SK-N-SH treated with all-trans-retinoic acid at 6 μM for 48 hours (cell line): ENCODE results near the gene RNF224.

ENCODE experiments used
- ATAC-seq: fragments of 200-7000 bp; cut with Tn5 transposase; 3 replicates; pipeline ENCODE4 v1.9.1; 2020; ENCODE audit warnings: mild to moderate bottlenecking, moderate library complexity
- ARNTL ChIP-seq: fragments of 450-650 bp; formaldehyde crosslinking; IDR thresholded peaks from 2 replicates; pipeline ENCODE4 v1.5.0; 2020; ENCODE audit warnings: low read depth, mild to moderate bottlenecking, moderate library complexity, borderline replicate concordance
- BACH2 ChIP-seq: fragments of 250-450 bp; sonication (Bioruptor Pico); IDR thresholded peaks from 2 replicates; pipeline ENCODE4 v1.9.0; 2021; ENCODE audit warnings: mild to moderate bottlenecking, borderline replicate concordance
- CREB5 ChIP-seq: fragments of 250-450 bp; sonication (Bioruptor Pico); IDR thresholded peaks from 2 replicates; pipeline ENCODE4 v1.5.1; 2020; ENCODE audit warnings: low read depth, mild to moderate bottlenecking, moderate library complexity
- CSDC2 ChIP-seq: fragments of 250-450 bp; sonication (Bioruptor Pico); IDR thresholded peaks from 2 replicates; pipeline ENCODE4 v1.5.0; 2020; ENCODE audit warnings: mild to moderate bottlenecking, moderate library complexity
- CSRNP3 ChIP-seq: fragments of 250-450 bp; sonication (Bioruptor Pico); IDR thresholded peaks from 2 replicates; pipeline ENCODE4 v1.5.1; 2021; ENCODE audit warnings: mild to moderate bottlenecking, moderate library complexity
- ESRRG ChIP-seq: fragments of 250-450 bp; sonication (Bioruptor Pico); IDR thresholded peaks from 2 replicates; pipeline ENCODE4 v1.6.1; 2021; ENCODE audit warnings: mild to moderate bottlenecking
- GLIS3 ChIP-seq: fragments of 250-450 bp; sonication (Bioruptor Pico); IDR thresholded peaks from 2 replicates; pipeline ENCODE4 v1.5.0; 2020; ENCODE audit warnings: mild to moderate bottlenecking, moderate library complexity
- OSR1 ChIP-seq: fragments of 250-450 bp; sonication (Bioruptor Pico); IDR thresholded peaks from 2 replicates; pipeline ENCODE4 v1.8.0; 2022; ENCODE audit warnings: moderate library complexity, mild to moderate bottlenecking, inconsistent platforms
- PATZ1 ChIP-seq: fragments of 250-450 bp; sonication (Bioruptor Pico); IDR thresholded peaks from 2 replicates; pipeline ENCODE4 v1.8.0; 2020; ENCODE audit warnings: mild to moderate bottlenecking, moderate library complexity, borderline replicate concordance
- PPARA ChIP-seq: fragments of 250-450 bp; sonication (Bioruptor Pico); IDR thresholded peaks from 2 replicates; pipeline ENCODE4 v1.5.0; 2020; ENCODE audit warnings: mild to moderate bottlenecking, borderline replicate concordance
- RARB ChIP-seq: fragments of 250-450 bp; sonication (Bioruptor Pico); IDR thresholded peaks from 2 replicates; pipeline ENCODE4 v1.8.0; 2021; ENCODE audit warnings: mild to moderate bottlenecking, moderate library complexity
- SNAI2 ChIP-seq: fragments of 250-450 bp; sonication (Bioruptor Pico); IDR thresholded peaks from 2 replicates; pipeline ENCODE4 v1.5.0; 2020; ENCODE audit warnings: mild to moderate bottlenecking, moderate library complexity
- TCF4 ChIP-seq: fragments of 250-450 bp; sonication (Bioruptor Pico); IDR thresholded peaks from 2 replicates; pipeline ENCODE4 v1.8.0; 2021; ENCODE audit warnings: mild to moderate bottlenecking, moderate library complexity, borderline replicate concordance
- TOX ChIP-seq: fragments of 250-450 bp; sonication (Bioruptor Pico); IDR thresholded peaks from 2 replicates; pipeline ENCODE4 v1.8.0; 2021; ENCODE audit warnings: mild to moderate bottlenecking, moderate library complexity, borderline replicate concordance
- TSHZ2 ChIP-seq: fragments of 250-450 bp; sonication (Bioruptor Pico); IDR thresholded peaks from 2 replicates; pipeline ENCODE4 v1.5.0; 2020; ENCODE audit warnings: mild to moderate bottlenecking, moderate library complexity
- ZFP3 ChIP-seq: fragments of 250-450 bp; sonication (Bioruptor Pico); IDR thresholded peaks from 2 replicates; pipeline ENCODE4 v1.5.0; 2020; ENCODE audit warnings: mild to moderate bottlenecking, moderate library complexity
- ZFP30 ChIP-seq: fragments of 450-650 bp; formaldehyde crosslinking; IDR thresholded peaks from 2 replicates; pipeline ENCODE4 v1.5.0; 2022; ENCODE audit warnings: mild to moderate bottlenecking, moderate library complexity
- ZNF565 ChIP-seq: fragments of 450-650 bp; formaldehyde crosslinking; conservative IDR thresholded peaks from 2 replicates; pipeline ENCODE4 v1.5.0; 2020; ENCODE audit warnings: low read depth, mild to moderate bottlenecking, moderate library complexity
- ZNF70 ChIP-seq: fragments of 450-650 bp; formaldehyde crosslinking; IDR thresholded peaks from 2 replicates; pipeline ENCODE4 v1.5.0; 2020; ENCODE audit warnings: mild to moderate bottlenecking, moderate library complexity
- ZNF8 ChIP-seq: fragments of 450-650 bp; formaldehyde crosslinking; IDR thresholded peaks from 2 replicates; pipeline ENCODE4 v1.5.0; 2020; ENCODE audit warnings: mild to moderate bottlenecking, moderate library complexity
- TF ChIP-seq, protein P1 (sequence below): fragments of 250-450 bp; sonication (Bioruptor Pico); IDR thresholded peaks from 2 replicates; pipeline ENCODE4 v1.8.0; 2021; ENCODE audit warnings: low read depth, mild to moderate bottlenecking, moderate library complexity, borderline replicate concordance

The RNF224 gene

DNA sequence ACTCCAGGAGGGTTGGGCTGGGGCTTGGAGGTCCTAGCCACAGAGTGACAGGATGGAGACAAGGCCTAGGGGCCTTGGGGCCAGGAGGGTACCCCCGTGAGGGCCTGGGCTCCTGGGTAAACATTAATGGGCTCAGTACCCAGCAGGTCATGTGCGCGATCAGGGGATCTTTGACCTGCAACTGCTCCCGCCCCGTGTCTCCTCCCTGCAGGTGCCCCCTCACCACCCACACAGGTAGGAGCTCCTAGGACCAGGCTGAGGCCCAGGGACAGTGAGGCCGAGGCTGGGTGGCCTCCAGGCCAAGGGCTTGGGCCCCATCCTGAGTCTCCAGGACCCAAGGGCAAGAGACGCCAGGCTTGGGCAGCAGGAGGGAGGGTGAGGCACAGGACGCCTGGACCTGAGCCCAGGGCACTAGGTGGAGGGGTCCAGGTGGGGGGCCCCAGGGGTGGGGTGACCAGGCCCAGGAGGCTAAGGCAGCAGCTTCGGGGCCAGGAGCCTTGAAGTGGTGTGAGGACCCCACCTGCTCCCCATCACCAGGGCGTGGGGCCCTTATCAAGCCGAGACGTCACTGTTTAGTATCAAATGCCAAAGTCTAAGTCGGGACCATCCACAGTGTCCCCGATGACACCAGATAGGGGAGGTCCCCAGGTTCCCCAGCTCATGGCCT, 3.5 kb downstream of the RNF224 start, which contains the start of gene SLC34A3:
TSS of gene SLC34A3 (plus strand) at position 197 of the 667 bp plus-strand sequence. CDS start 802 bp downstream, outside the sequence.
- TF ChIP-seq ZFP3 (CRISPR knock-in tag), result no peak
- TF ChIP-seq TOX (CRISPR knock-in tag), result no peak
- TF ChIP-seq ZNF8 (CRISPR knock-in tag), result no peak
- TF ChIP-seq, protein P1, sequence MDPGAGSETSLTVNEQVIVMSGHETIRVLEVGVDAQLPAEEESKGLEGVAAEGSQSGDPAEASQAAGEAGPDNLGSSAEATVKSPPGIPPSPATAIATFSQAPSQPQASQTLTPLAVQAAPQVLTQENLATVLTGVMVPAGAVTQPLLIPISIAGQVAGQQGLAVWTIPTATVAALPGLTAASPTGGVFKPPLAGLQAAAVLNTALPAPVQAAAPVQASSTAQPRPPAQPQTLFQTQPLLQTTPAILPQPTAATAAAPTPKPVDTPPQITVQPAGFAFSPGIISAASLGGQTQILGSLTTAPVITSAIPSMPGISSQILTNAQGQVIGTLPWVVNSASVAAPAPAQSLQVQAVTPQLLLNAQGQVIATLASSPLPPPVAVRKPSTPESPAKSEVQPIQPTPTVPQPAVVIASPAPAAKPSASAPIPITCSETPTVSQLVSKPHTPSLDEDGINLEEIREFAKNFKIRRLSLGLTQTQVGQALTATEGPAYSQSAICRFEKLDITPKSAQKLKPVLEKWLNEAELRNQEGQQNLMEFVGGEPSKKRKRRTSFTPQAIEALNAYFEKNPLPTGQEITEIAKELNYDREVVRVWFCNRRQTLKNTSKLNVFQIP (CRISPR knock-in tag), result no peak
- no peak for TF ChIP-seq OSR1 (CRISPR knock-in tag)
- no peak for TF ChIP-seq ZNF565
- TF ChIP-seq CREB5, result no peak
- TF ChIP-seq PPARA (CRISPR knock-in tag), result no peak
- no peak for TF ChIP-seq ARNTL (CRISPR knock-in tag)
- no peak for TF ChIP-seq ZNF70 (CRISPR knock-in tag)
- TF ChIP-seq TSHZ2, result no peak
- TF ChIP-seq CSDC2 (CRISPR knock-in tag), result no peak
- no peak for TF ChIP-seq CSRNP3
- TF ChIP-seq ZFP30 (CRISPR knock-in tag), result no peak
- TF ChIP-seq BACH2, result no peak
- ATAC-seq, result no peak

DNA sequence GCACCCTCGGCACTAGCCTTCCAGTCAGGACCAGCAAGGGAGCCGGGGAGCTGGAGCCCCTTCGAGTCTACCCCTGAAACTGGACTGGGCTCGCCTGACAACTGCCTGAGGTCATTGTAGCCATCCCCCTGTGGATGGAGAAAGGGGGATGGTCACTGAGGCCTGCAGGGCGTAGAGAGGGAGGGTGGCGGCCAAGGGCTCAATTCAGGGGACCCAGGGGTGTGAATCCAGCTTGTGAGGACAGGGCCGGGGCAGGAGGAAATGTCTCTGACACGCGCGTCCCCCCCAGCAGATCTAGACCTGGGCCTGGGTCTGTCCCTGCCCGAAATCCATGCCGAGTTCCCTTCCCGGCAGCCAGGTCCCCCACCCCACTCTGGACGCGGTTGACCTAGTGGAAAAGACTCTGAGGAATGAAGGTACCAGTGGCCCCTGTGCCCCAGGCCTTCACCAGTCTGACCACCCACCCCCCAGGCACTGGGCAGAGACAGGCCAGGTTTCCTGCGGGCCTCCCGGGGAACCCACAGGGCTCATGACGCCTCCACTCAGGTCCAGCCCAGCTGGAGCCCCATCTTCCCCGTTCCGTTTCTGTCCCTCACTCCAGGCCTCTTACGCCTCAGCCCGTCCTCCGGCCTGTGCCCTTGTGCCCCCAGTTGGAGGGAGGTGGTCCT, 4.2 kb downstream of the RNF224 start:
- TF ChIP-seq CSDC2 (CRISPR knock-in tag), result no peak
- TF ChIP-seq ZFP3 (CRISPR knock-in tag), result no peak
- TF ChIP-seq ZNF565, result no peak
- TF ChIP-seq TCF4 (CRISPR knock-in tag), result no peak
- no peak for TF ChIP-seq CSRNP3
- TF ChIP-seq GLIS3 (CRISPR knock-in tag), result no peak
- TF ChIP-seq ZFP30 (CRISPR knock-in tag), result no peak
- TF ChIP-seq ZNF70 (CRISPR knock-in tag), result no peak
- TF ChIP-seq ZNF8 (CRISPR knock-in tag), result no peak
- no peak for TF ChIP-seq ARNTL (CRISPR knock-in tag)
- no peak for TF ChIP-seq OSR1 (CRISPR knock-in tag)
- TF ChIP-seq ESRRG, result no peak
- no peak for TF ChIP-seq PATZ1 (CRISPR knock-in tag)
- TF ChIP-seq TSHZ2, result no peak
- TF ChIP-seq RARB (CRISPR knock-in tag), result no peak
- no peak for TF ChIP-seq SNAI2
- no peak for TF ChIP-seq CREB5
- TF ChIP-seq BACH2, result no peak
- no peak for ATAC-seq
